Endodermal cell (in vitro differentiated cells): ENCODE measurements around the gene SNX30. TPM values are rescaled to one million over a fixed set of nuclear protein-coding genes. Genes with fewer than 3 reads are reported as not detected.

ENCODE experiments used
- DNase-seq: peaks from one replicate; pipeline ENCODE4 v3.0.0-alpha.2; 2017
- H3K27ac ChIP-seq: 2 replicates; pipeline ENCODE4 v1.5.1; 2013; ENCODE audit warnings: mild to moderate bottlenecking, low read depth, low read length, moderate library complexity
- H3K27me3 ChIP-seq: 2 replicates; pipeline ENCODE4 v1.6.1; 2013; ENCODE audit warnings: mild to moderate bottlenecking, low read length, moderate library complexity; ENCODE audit not compliant: insufficient read depth, control insufficient read depth, poor library complexity, severe bottlenecking
- H3K36me3 ChIP-seq: 2 replicates; pipeline ENCODE4 v1.7.0; 2013; ENCODE audit warnings: mild to moderate bottlenecking, low read length, moderate library complexity; ENCODE audit not compliant: control insufficient read depth, insufficient read depth
- H3K4me1 ChIP-seq: one replicate; pipeline ENCODE4 v1.7.0; 2013; ENCODE audit warnings: low read length; ENCODE audit not compliant: control insufficient read depth, insufficient read depth
- H3K4me3 ChIP-seq: 2 replicates; pipeline ENCODE4 v1.5.1; 2013; ENCODE audit warnings: mild to moderate bottlenecking, low read length, moderate library complexity
- H3K9ac ChIP-seq: 2 replicates; pipeline ENCODE4 v1.6.1; 2013; ENCODE audit warnings: mild to moderate bottlenecking, low read length, moderate library complexity; ENCODE audit not compliant: poor library complexity, severe bottlenecking; ENCODE audit errors: extremely low read depth
- H3K9me3 ChIP-seq: 2 replicates; pipeline ENCODE4 v1.6.1; 2013; ENCODE audit warnings: mild to moderate bottlenecking, low read length, moderate library complexity; ENCODE audit not compliant: control insufficient read depth
- H3K27ac Mint-ChIP-seq: 2 replicates; pipeline ENCODE4 v1.8.0; 2020; ENCODE audit warnings: mixed read lengths
- H3K27me3 Mint-ChIP-seq: 2 replicates; pipeline ENCODE4 v1.8.0; 2021; ENCODE audit warnings: mild to moderate bottlenecking, mixed read lengths; ENCODE audit not compliant: insufficient read depth
- H3K36me3 Mint-ChIP-seq: 2 replicates; pipeline ENCODE4 v1.8.0; 2020; ENCODE audit warnings: low read depth, mixed read lengths
- H3K4me1 Mint-ChIP-seq: 2 replicates; pipeline ENCODE4 v1.8.0; 2020; ENCODE audit warnings: mixed read lengths
- H3K4me3 Mint-ChIP-seq: 2 replicates; pipeline ENCODE4 v1.8.0; 2020; ENCODE audit warnings: mild to moderate bottlenecking, moderate library complexity, mixed read lengths
- H3K9me3 Mint-ChIP-seq: 2 replicates; pipeline ENCODE4 v1.8.0; 2020; ENCODE audit warnings: mild to moderate bottlenecking, mixed read lengths
- WGBS, 2 experiments: methylation state at CpG; one replicate each; pipeline versions ENCODE4 v1.1.5 to v1.1.7; 2013; ENCODE audit warnings: missing lambda C conversion rate in 2 of 2, mixed read lengths in 1 of 2; ENCODE audit not compliant: insufficient coverage in 1 of 2, insufficient read length in 1 of 2; 5-methylcytosine and 5-hydroxymethylcytosine counted together
- total RNA-seq, 2 donors: library from RNA; stranded (reverse); fragmentation: NEBNext Ultra II Directional in 1 of 2; extraction: Animal tissue kit (Norgen Biotek cat#: 25700) in 1 of 2; gene quantifications; 2 replicates in 1 of 2; 3 replicates in 1 of 2; pipeline ENCODE4 v1.2.1, GENCODE V29; 2021
- TF ChIP-seq, protein P1 (sequence below): fragments of 200-600 bp; sonication (generic); conservative IDR thresholded peaks from 2 replicates; pipeline ENCODE4 v1.5.0; 2021; ENCODE audit warnings: antibody characterized with exemption, mild to moderate bottlenecking

Gene SNX30
- total RNA-seq, 2 donors from 2014 or later: 11.8 to 14.8 TPM

DNA sequence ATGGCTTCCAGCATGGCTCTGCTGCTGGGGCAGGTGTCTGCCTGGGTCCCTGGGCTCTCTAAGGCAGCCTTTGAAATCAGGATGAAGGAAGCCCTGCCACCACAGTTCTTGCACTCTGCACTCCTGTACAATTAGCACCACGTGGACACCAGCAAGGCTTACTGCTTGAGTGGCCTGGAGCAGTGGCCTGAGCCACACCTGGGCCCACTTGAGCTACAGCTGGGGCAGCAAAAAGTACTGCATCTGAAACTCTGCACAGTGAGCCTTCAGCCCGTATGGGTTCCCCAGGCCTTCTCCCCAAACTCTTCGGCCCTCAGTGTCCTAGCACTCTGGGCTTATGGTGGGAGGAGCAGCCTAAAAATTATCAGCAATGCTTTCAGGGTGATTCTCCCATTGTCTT lies 24.6 kb upstream of the SNX30 start:
- Mint-ChIP-seq H3K4me3 (no peak overlapping the region), H3K36me3 (no peaks in the 10 kb centered on the region), H3K4me1 (no peaks in the 10 kb centered on the region), H3K9me3 (no peaks in the 10 kb centered on the region), H3K27ac (no peak overlapping the region), H3K27me3 (no peaks in the 10 kb centered on the region)
- no peak overlapping the region for H3K9ac ChIP-seq
- no peak for DNase-seq
- WGBS, 2 experiments: 90 to 94% methylated on average over 2 to 3 of the region's 3 CpGs
- TF ChIP-seq, protein P1, sequence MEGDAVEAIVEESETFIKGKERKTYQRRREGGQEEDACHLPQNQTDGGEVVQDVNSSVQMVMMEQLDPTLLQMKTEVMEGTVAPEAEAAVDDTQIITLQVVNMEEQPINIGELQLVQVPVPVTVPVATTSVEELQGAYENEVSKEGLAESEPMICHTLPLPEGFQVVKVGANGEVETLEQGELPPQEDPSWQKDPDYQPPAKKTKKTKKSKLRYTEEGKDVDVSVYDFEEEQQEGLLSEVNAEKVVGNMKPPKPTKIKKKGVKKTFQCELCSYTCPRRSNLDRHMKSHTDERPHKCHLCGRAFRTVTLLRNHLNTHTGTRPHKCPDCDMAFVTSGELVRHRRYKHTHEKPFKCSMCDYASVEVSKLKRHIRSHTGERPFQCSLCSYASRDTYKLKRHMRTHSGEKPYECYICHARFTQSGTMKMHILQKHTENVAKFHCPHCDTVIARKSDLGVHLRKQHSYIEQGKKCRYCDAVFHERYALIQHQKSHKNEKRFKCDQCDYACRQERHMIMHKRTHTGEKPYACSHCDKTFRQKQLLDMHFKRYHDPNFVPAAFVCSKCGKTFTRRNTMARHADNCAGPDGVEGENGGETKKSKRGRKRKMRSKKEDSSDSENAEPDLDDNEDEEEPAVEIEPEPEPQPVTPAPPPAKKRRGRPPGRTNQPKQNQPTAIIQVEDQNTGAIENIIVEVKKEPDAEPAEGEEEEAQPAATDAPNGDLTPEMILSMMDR: no peak
- H3K9me3 ChIP-seq: no peaks in the 10 kb centered on the region
- no peaks in the 10 kb centered on the region for H3K27me3 ChIP-seq
- H3K36me3 ChIP-seq: no peaks in the 10 kb centered on the region
- H3K27ac ChIP-seq: no peak overlapping the region
- no peak overlapping the region for H3K4me3 ChIP-seq
- H3K4me1 ChIP-seq: peaks cover 4% of the 10 kb centered on the region

DNA sequence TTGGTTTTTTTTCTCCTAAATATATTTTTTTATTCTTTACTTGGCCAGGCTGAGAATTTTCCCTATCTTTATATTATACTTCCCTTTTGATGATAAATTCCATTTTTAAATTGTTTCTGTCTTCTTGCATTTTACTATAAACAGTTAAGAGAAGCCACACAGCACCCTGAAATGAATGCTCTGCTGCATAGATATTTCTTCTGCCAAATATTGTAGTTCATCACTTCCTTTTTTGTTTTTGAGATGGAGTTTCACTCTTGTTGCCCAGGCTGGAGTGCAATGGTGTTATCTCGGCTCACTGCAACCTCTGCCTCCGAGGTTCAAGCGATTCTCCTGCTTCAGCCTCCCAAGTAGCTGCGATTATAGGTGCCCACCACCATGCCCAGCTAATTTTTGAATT lies 24.1 kb upstream of the SNX30 start:
- Mint-ChIP-seq H3K4me3 (no peak overlapping the region), H3K36me3 (no peaks in the 10 kb centered on the region), H3K9me3 (no peaks in the 10 kb centered on the region), H3K4me1 (no peaks in the 10 kb centered on the region), H3K27me3 (no peaks in the 10 kb centered on the region), H3K27ac (no peak overlapping the region)
- Histone ChIP-seq H3K27ac (no peak overlapping the region), H3K4me1 (peaks cover 4% of the 10 kb centered on the region), H3K36me3 (no peaks in the 10 kb centered on the region), H3K9me3 (no peaks in the 10 kb centered on the region), H3K9ac (no peak overlapping the region), H3K4me3 (no peak overlapping the region), H3K27me3 (no peaks in the 10 kb centered on the region)
- DNase-seq: no peak
- TF ChIP-seq, protein P1: no peak
- WGBS, 2 experiments: 93 to 94% methylated on average over 4 of the region's 4 CpGs

DNA sequence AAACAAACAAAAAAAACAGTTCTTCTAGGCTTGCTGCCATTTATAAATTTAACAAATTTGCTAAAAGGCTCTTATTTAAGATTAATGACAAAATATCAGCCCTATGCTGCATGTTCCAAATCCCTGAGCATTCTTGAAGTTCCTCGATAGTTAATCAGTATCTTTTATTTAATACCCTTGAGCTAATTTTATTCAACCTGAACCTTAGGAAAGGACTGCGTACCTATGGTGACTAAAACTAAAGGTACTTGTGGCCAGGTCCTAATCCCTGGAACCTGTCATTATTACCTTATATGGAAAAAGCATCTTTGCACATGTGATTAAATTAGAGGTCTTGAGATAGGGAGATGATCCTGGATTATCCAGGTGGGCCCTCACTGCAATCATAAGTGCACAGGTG lies 22.2 kb upstream of the SNX30 start:
- Histone ChIP-seq H3K4me3 (no peak overlapping the region), H3K4me1 (peaks cover 4% of the 10 kb centered on the region), H3K27ac (no peak overlapping the region), H3K27me3 (no peaks in the 10 kb centered on the region), H3K9me3 (no peaks in the 10 kb centered on the region), H3K9ac (no peak overlapping the region), H3K36me3 (no peaks in the 10 kb centered on the region)
- H3K27ac Mint-ChIP-seq: no peak overlapping the region
- H3K4me3 Mint-ChIP-seq: no peak overlapping the region
- no peaks in the 10 kb centered on the region for H3K9me3 Mint-ChIP-seq
- WGBS, 2 experiments: 100% methylated on average over 1 to 2 of the region's 2 CpGs
- TF ChIP-seq, protein P1: no peak
- H3K27me3 Mint-ChIP-seq: no peaks in the 10 kb centered on the region
- DNase-seq: no peak
- H3K4me1 Mint-ChIP-seq: no peaks in the 10 kb centered on the region
- no peaks in the 10 kb centered on the region for H3K36me3 Mint-ChIP-seq
